T-helper 1 cell treated with Interleukin-12 subunit alpha and Interleukin-12 subunit beta and Interleukin-4 antibody, amounts not matched to agents 30 μg/mL and 1 μg/mL, for 36 hours (primary cell): ENCODE results near the gene TGM6.

Source experiments
- H3K27ac Mint-ChIP-seq: one replicate; pipeline ENCODE4 v1.8.0; 2021; ENCODE audit warnings: mild to moderate bottlenecking, mixed read lengths
- H3K27me3 Mint-ChIP-seq: one replicate; pipeline ENCODE4 v1.8.0; 2021; ENCODE audit warnings: low read depth, mixed read lengths
- H3K36me3 Mint-ChIP-seq: one replicate; pipeline ENCODE4 v1.8.0; 2021; ENCODE audit warnings: low read depth, mixed read lengths
- H3K4me1 Mint-ChIP-seq: one replicate; pipeline ENCODE4 v1.8.0; 2021; ENCODE audit warnings: low read depth, mixed read lengths
- H3K4me3 Mint-ChIP-seq: one replicate; pipeline ENCODE4 v1.8.0; 2021; ENCODE audit warnings: mild to moderate bottlenecking, moderate library complexity, mixed read lengths
- H3K9me3 Mint-ChIP-seq: one replicate; pipeline ENCODE4 v1.8.0; 2021; ENCODE audit warnings: mixed read lengths

Gene TGM6

DNA sequence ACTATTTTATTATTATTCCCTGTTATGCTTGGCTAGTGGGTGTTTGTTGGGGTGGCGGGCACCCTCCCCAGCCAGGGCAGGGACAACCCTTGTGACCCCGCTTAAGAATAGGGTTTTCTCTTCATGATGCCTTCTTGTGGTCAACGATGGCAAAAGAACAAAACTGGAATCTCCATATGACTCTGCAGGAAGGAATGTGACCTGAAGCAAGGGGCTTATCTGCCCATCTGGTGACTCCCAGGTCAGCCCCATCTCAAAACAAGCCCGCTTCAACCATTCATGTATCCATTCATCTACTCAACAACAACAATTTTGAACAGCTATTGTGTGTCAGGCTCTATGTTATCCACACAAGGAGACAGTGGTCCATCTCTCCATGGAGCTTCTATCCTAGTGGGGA, 30.9 kb upstream of the TGM6 start:
- no peaks in the 10 kb centered on the region for H3K36me3 Mint-ChIP-seq
- H3K4me3 Mint-ChIP-seq = no peak overlapping the region
- peaks cover 37% of the 10 kb centered on the region for H3K27me3 Mint-ChIP-seq

GRCh38 chr20:2350606-2351005, 30.1 kb upstream of the TGM6 start:
- H3K27ac Mint-ChIP-seq = no peak overlapping the region
- no peak overlapping the region for H3K4me3 Mint-ChIP-seq
- H3K4me1 Mint-ChIP-seq = no peaks in the 10 kb centered on the region
- no peaks in the 10 kb centered on the region for H3K9me3 Mint-ChIP-seq
- H3K36me3 Mint-ChIP-seq = no peaks in the 10 kb centered on the region
- H3K27me3 Mint-ChIP-seq = peaks cover 45% of the 10 kb centered on the region

More for the DNA sequence above, 30.9 kb upstream of the TGM6 start:
- no peaks in the 10 kb centered on the region for H3K9me3 Mint-ChIP-seq
- H3K4me1 Mint-ChIP-seq = no peaks in the 10 kb centered on the region
- no peak overlapping the region for H3K27ac Mint-ChIP-seq

GRCh38 chr20:2353231-2353630, 27.5 kb upstream of the TGM6 start:
- Mint-ChIP-seq H3K36me3 (no peaks in the 10 kb centered on the region), H3K9me3 (no peaks in the 10 kb centered on the region), H3K4me3 (no peak overlapping the region), H3K4me1 (no peaks in the 10 kb centered on the region), H3K27me3 (peaks cover 60% of the 10 kb centered on the region), H3K27ac (no peak overlapping the region)

DNA sequence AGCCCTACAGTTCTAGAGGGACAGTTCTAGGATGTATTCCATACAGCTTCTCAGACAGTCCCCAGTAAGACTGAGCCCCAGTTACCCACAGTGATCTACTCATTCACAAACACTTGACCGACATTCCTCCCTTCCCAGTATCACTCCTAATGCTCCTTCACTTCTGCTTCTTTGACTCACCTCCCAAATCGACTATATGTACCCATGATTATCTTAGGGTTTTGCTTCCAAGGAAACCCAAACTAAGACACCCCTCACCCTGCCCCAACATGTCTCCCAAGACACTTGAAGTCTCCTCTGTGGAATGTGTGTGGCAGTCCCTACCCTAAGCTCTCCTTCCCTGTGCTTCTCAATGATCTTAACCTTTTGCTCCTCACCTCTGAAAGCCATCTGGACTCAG, 23.6 kb upstream of the TGM6 start:
- no peaks in the 10 kb centered on the region for H3K4me1 Mint-ChIP-seq
- no peak overlapping the region for H3K4me3 Mint-ChIP-seq
- H3K36me3 Mint-ChIP-seq = no peaks in the 10 kb centered on the region
- peaks cover 71% of the 10 kb centered on the region for H3K27me3 Mint-ChIP-seq
- peaks cover 15% of the 10 kb centered on the region for H3K9me3 Mint-ChIP-seq
- no peak overlapping the region for H3K27ac Mint-ChIP-seq

DNA sequence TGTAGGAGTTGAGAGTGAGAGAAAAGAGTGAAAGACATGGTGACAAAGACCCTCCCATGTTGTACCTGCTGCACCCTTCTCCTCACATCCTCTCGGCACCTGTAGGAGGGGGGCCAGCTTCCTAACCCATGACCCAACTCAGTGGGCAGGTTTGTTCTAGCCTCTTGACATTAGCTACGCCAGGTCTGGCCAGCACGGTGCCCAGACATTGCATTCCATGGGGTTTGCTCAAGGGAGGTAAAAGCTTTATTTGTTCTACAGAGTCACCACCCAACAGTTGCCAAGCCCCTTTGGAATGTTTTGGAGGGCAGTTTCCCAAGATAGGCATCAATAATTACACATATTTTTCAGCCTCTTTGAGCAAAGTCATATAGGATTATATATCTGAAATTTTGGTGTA, 22.7 kb upstream of the TGM6 start:
- Mint-ChIP-seq H3K4me3 (no peak overlapping the region), H3K9me3 (peaks cover 15% of the 10 kb centered on the region), H3K36me3 (no peaks in the 10 kb centered on the region), H3K27me3 (peaks cover 71% of the 10 kb centered on the region), H3K27ac (no peak overlapping the region), H3K4me1 (no peaks in the 10 kb centered on the region)

GRCh38 chr20:2361035-2361593, 19.6 kb upstream of the TGM6 start:
- no peak overlapping the region for H3K27ac Mint-ChIP-seq
- H3K27me3 Mint-ChIP-seq = peaks cover 48% of the 10 kb centered on the region
- H3K9me3 Mint-ChIP-seq = peaks cover 15% of the 10 kb centered on the region
- no peak overlapping the region for H3K4me3 Mint-ChIP-seq
- H3K4me1 Mint-ChIP-seq = no peaks in the 10 kb centered on the region
- H3K36me3 Mint-ChIP-seq = no peaks in the 10 kb centered on the region

- Mint-ChIP-seq H3K36me3 (no peaks in the 10 kb centered on the region), H3K27ac (no peak overlapping the region), H3K4me1 (no peaks in the 10 kb centered on the region), H3K4me3 (no peak overlapping the region), H3K9me3 (peaks cover 15% of the 10 kb centered on the region), H3K27me3 (peaks cover 43% of the 10 kb centered on the region)
Measured at GRCh38 chr20:2363187-2363586, 17.5 kb upstream of the TGM6 start.

- no peaks in the 10 kb centered on the region for H3K36me3 Mint-ChIP-seq
- no peak overlapping the region for H3K4me3 Mint-ChIP-seq
- no peak overlapping the region for H3K27ac Mint-ChIP-seq
- peaks cover 47% of the 10 kb centered on the region for H3K27me3 Mint-ChIP-seq
- H3K9me3 Mint-ChIP-seq = peaks cover 15% of the 10 kb centered on the region
- no peaks in the 10 kb centered on the region for H3K4me1 Mint-ChIP-seq
Measured at GRCh38 chr20:2363587-2363986, 17.1 kb upstream of the TGM6 start.

DNA sequence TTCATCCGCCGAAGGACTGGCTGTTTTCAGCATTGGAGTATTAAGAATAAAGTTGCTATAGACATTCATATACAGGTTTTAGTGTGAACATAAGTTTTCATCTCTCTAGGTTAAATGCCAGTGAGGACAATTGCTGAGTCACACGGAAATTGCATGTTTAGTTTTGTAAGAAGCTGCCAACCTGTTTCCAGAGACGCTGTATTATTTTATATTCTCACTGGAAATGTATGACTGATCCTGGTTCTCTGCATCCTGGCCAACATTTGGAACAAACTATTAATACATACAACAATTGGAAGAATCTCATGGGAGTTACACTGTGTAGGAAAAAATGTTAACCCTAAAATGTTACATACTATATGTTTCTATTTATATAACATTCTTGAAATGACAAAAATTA, 16.7 kb upstream of the TGM6 start:
- peaks cover 50% of the 10 kb centered on the region for H3K27me3 Mint-ChIP-seq

GRCh38 chr20:2365091-2365490, 15.6 kb upstream of the TGM6 start:
- H3K4me1 Mint-ChIP-seq = no peaks in the 10 kb centered on the region
- no peak overlapping the region for H3K27ac Mint-ChIP-seq
- no peak overlapping the region for H3K4me3 Mint-ChIP-seq
- H3K27me3 Mint-ChIP-seq = peaks cover 43% of the 10 kb centered on the region
- peaks cover 15% of the 10 kb centered on the region for H3K9me3 Mint-ChIP-seq
- no peaks in the 10 kb centered on the region for H3K36me3 Mint-ChIP-seq

More for the DNA sequence above, 16.7 kb upstream of the TGM6 start:
- Mint-ChIP-seq H3K27ac (no peak overlapping the region), H3K4me3 (no peak overlapping the region), H3K9me3 (peaks cover 15% of the 10 kb centered on the region), H3K4me1 (no peaks in the 10 kb centered on the region), H3K36me3 (no peaks in the 10 kb centered on the region)

DNA sequence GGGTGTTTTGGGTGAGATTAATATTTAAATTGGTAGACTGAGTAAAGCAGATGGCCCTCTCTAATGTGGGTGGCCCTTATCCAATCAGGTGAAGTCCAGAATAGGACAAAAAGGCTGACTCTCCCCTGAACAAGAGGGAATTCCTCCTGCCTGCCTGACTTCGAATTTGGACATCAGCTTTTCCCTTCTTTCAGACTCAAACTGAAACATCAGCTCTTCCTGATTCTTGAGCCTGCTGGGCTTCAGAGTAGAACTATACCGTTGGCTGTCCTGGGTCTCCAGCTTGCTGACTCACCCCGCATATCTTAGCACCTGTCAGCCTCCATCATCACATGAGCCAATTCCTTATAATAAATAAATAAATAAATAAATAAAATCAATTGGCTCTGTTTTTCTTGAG, 15.0 kb upstream of the TGM6 start:
- H3K9me3 Mint-ChIP-seq = peaks cover 13% of the 10 kb centered on the region
- H3K4me1 Mint-ChIP-seq = no peaks in the 10 kb centered on the region
- no peak overlapping the region for H3K27ac Mint-ChIP-seq
- peaks cover 44% of the 10 kb centered on the region for H3K27me3 Mint-ChIP-seq
- H3K36me3 Mint-ChIP-seq = no peaks in the 10 kb centered on the region
- no peak overlapping the region for H3K4me3 Mint-ChIP-seq

DNA sequence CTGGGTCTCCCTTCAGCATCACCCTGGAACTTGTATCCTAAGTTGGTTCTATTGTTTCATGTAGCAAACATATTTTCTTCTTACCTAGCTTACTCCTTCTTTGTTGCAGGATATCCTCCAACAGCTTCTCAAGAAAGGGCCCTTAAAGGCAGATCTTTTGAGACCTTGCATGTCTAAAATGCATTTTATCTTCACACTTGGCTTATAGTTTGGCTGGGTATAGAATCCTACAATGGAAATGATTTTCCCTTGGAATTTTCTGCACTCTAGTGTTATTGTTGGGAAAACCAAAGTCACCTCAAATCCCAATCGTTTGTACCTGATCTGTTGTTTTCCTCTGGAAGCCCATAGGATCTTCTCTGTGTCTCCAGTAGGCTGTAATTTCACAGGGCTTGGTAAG, 12.1 kb upstream of the TGM6 start:
- Mint-ChIP-seq H3K4me1 (no peaks in the 10 kb centered on the region), H3K27ac (no peak overlapping the region), H3K36me3 (no peaks in the 10 kb centered on the region), H3K27me3 (peaks cover 45% of the 10 kb centered on the region), H3K4me3 (no peak overlapping the region), H3K9me3 (no peaks in the 10 kb centered on the region)

- H3K4me1 Mint-ChIP-seq = no peaks in the 10 kb centered on the region
- H3K27me3 Mint-ChIP-seq = peaks cover 63% of the 10 kb centered on the region
- no peak overlapping the region for H3K27ac Mint-ChIP-seq
- H3K9me3 Mint-ChIP-seq = no peaks in the 10 kb centered on the region
- H3K36me3 Mint-ChIP-seq = no peaks in the 10 kb centered on the region
- no peak overlapping the region for H3K4me3 Mint-ChIP-seq
Measured at GRCh38 chr20:2373098-2373497, 7.6 kb upstream of the TGM6 start.

- H3K4me3 Mint-ChIP-seq = no peak overlapping the region
- H3K9me3 Mint-ChIP-seq = no peaks in the 10 kb centered on the region
- peaks cover 56% of the 10 kb centered on the region for H3K27me3 Mint-ChIP-seq
- peaks cover 6% of the 10 kb centered on the region for H3K4me1 Mint-ChIP-seq
- no peaks in the 10 kb centered on the region for H3K36me3 Mint-ChIP-seq
- H3K27ac Mint-ChIP-seq = no peak overlapping the region
Measured at GRCh38 chr20:2374346-2375125, 6.2 kb upstream of the TGM6 start.

- Mint-ChIP-seq H3K4me1 (peaks cover 13% of the 10 kb centered on the region), H3K9me3 (no peaks in the 10 kb centered on the region), H3K4me3 (no peak overlapping the region), H3K36me3 (no peaks in the 10 kb centered on the region), H3K27me3 (peaks cover 50% of the 10 kb centered on the region), H3K27ac (no peak overlapping the region)
Measured at GRCh38 chr20:2378893-2379292, 1.8 kb upstream of the TGM6 start.
